Choroid plexus epithelial cell (primary cell): Measurements from ENCODE around the gene SLC6A6.

Experiments
- DNase-seq: peaks from one replicate; pipeline ENCODE4 v3.0.0-alpha.2; 2010; ENCODE audit warnings: low read depth
- H3K4me3 ChIP-seq: 2 replicates; pipeline ENCODE4 v1.5.1; 2011; ENCODE audit warnings: low read depth, mild to moderate bottlenecking, control low read depth, low read length, moderate library complexity
- TF ChIP-seq, protein P1 (sequence below): conservative IDR thresholded peaks from 2 replicates; pipeline ENCODE4 v1.5.1; 2011; ENCODE audit warnings: low read depth, mild to moderate bottlenecking, control low read depth, inconsistent platforms, low read length, moderate library complexity

Gene SLC6A6

DNA sequence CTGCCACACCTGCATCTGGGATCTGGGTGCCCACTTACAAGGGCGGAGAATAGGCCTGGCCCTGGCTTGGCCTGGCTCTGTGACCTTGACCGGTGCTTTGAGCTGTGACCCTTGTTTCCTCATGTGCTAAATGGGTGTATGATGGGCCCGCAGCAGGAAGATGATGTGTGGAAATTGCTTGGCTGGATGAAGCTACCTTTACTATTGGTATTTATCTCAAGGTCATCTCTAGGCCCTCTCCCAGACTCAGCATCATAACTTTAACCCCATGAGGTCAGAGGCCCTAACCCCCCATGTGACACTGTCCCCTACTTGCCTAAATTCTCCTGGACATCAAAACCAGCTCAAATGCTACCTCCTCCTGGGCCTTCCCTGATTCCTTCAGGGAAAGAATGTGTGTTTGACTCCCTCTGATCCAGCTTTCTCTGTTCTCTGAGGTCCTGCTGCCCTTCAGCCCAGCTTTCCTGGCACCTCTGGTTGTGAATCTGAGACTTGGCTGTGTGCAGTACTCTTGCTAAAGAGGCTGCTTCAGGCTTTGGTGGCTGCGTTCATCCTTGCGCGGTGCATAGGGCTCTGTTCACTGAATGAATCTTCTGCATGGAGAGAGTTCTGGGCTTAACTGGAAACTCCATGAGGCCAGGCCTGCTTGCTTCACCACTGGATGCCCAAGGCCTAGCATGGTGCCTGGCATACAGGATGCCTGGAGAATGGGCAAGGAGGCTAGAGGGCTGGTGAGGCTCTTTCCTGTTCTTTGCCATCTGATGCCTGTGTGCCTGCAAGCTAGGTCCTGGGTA, 25.2 kb upstream of the SLC6A6 start:
- TF ChIP-seq, protein P1, sequence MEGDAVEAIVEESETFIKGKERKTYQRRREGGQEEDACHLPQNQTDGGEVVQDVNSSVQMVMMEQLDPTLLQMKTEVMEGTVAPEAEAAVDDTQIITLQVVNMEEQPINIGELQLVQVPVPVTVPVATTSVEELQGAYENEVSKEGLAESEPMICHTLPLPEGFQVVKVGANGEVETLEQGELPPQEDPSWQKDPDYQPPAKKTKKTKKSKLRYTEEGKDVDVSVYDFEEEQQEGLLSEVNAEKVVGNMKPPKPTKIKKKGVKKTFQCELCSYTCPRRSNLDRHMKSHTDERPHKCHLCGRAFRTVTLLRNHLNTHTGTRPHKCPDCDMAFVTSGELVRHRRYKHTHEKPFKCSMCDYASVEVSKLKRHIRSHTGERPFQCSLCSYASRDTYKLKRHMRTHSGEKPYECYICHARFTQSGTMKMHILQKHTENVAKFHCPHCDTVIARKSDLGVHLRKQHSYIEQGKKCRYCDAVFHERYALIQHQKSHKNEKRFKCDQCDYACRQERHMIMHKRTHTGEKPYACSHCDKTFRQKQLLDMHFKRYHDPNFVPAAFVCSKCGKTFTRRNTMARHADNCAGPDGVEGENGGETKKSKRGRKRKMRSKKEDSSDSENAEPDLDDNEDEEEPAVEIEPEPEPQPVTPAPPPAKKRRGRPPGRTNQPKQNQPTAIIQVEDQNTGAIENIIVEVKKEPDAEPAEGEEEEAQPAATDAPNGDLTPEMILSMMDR = no peak
- no peak for DNase-seq
- H3K4me3 ChIP-seq = no peak overlapping the region

DNA sequence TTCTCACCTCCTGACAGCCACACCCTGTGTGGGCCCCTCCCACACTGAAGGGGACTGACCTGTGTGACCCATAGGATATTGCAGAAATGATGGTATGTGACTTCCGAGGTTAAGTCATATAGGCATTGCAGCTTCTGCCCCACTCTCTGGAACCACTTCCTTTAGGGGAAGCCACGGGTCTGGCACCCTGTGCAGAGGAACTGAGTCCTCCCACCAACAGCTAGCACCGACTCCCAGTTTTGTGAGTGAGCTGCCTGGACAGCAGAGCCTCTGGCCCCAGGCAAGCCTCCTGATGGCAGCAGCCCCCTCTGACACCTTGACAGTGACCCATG, 24.6 kb upstream of the SLC6A6 start:
- H3K4me3 ChIP-seq = no peak overlapping the region
- DNase-seq = no peak
- TF ChIP-seq, protein P1 = no peak

DNA sequence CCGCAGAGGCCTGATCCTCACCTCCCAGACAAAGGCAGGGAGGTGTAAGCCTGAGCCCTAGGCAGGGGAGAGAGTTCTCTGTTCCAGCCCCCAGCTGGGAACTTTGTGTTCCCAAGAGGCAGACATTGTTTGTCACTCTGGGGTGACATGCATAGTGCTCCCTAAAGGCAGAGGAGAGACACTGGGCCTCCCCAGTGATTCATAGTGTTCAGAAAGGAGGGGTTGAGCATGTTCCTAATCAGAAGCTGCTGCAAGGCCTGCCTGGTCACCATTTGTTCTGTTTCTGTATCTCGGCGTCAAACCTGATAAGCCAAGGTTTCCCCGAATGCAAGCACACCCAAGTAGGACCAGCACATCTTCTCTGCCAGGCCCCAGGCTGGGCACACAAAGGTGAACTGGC, 24.0 kb upstream of the SLC6A6 start:
- no peak overlapping the region for H3K4me3 ChIP-seq
- TF ChIP-seq, protein P1 = no peak
- no peak for DNase-seq

DNA sequence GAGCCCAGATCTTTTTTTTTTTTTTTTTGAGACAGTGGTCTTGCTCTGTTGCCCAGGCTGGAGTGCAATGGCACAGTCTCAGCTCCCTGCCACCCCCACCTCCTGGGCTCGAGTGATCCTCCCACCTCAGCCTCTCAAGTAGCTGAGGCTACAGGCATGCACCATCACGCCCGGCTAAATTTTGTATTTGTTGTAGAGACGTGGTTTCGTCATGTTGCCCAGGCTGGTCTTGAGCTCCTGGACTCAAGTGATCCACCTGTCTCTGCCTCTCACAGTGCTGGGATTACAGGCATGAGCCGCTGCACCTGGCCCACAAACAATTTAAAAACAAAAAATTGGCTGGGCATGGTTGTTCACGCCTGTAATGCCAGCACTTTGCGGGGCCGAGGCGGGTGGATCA, 22.6 kb upstream of the SLC6A6 start:
- H3K4me3 ChIP-seq = no peak overlapping the region
- TF ChIP-seq, protein P1 = no peak
- no peak for DNase-seq

DNA sequence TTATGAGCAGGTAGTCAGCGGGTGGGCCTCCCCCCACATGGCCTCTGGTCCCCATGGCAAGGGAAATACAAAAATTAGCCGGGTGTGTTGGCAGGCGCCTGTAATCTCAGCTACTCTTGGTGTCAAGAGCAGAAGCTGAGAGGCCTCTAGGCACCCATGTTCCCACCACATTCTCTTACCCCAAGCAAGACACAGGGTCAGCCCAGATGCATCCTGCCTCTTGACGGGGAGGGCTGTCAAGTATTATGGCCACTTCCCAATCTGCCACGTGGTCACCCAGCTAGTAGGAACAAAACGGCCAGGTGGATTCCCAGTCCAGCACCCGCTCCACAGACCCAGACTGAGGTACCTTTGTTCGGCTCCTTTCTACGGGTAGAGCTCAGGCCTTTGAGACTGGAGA, 16.2 kb upstream of the SLC6A6 start:
- no peak overlapping the region for H3K4me3 ChIP-seq
- TF ChIP-seq, protein P1 = no peak
- DNase-seq = no peak

DNA sequence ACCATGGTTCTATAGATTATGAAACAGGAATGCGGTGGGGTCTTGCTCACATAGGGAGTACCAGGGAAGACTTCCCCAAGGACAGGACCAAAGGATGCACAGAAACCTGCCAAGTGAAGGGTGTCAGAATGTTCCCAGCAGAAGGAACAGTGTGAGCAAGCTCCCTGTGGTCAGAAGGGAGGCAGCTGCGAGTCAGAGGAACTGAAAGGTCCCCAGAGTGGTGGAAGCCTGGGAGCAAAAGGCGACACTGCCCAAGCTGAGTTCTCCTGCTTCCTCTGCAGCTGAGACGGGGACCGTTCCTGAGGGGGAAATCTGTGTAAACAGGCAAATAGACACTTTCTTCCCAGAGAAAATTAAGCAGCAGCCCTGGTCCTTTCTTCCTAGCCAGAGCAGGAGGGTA, 14.2 kb upstream of the SLC6A6 start:
- DNase-seq = no peak
- TF ChIP-seq, protein P1 = no peak
- no peak overlapping the region for H3K4me3 ChIP-seq

DNA sequence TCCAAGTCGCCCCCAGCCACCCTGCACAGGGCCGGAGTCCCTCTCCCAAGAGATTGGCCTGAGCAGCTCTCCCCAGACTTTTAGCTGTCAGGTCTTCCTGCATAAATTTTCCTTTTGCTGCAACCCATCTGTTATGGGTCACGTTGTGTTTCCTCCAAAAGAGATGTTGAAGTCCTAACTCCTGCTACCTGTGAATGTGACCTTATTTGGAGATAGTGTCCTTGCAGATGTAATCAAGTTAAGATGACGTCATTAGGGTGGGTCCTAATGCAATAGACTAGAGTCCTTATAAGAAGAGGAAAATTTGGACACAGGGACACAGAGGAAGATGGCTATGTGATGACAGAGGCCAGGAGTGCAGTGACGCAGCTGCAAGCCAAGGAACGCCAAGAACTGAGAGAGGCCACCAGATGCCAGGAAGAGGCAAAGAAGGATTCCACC, 13.2 kb upstream of the SLC6A6 start:
- DNase-seq = no peak
- TF ChIP-seq, protein P1 = no peak
- no peak overlapping the region for H3K4me3 ChIP-seq
